K562 (cell line): Measurements from ENCODE around the gene GALNT13. TPM values are rescaled to one million over a fixed set of nuclear protein-coding genes. Genes with fewer than 3 reads are reported as not detected.
"Not testable (repeated sequence)": the region's sequence is repeated elsewhere in the genome, so short reads cannot be mapped to it uniquely, and the experiment has no call there.

Experiments used
- ATAC-seq: fragments of 200-7000 bp; cut with Tn5 transposase; 3 replicates; pipeline ENCODE4 v1.9.1; 2020; ENCODE audit warnings: moderate library complexity
- BruUV-seq: library from RNA; stranded (reverse); fragments of 400-500 nt; replicated peaks from 2 replicates; lab custom pipeline; 2021; lab: Mats Ljungman, UMichigan
- CTCF ChIA-PET: fragments of 300-600 bp; formaldehyde crosslinking; extraction: SDS; loops from one replicate; lab custom pipeline; 2021; ENCODE audit warnings: low intra/inter-chr PET ratio; lab: Yijun Ruan, JAX
- POLR2A ChIA-PET: fragments of 300-600, 350-650 bp; sonication (Branson Sonifier 250); formaldehyde crosslinking; extraction: SDS; loops from one replicate; lab custom pipeline; 2021; ENCODE audit warnings: antibody characterized with exemption, inconsistent platforms; lab: Yijun Ruan, JAX
- DNase-seq, 4 experiments: peaks; one replicate each; pipeline versions ENCODE4 v3.0.0 to v3.0.0-alpha.2; 2011 to 2018; ENCODE audit warnings: low spot score in 3 of 4, mixed read lengths in 3 of 4; ENCODE audit errors: extremely low read depth in 1 of 4
- FAIRE-seq: peaks from 2 replicates; lab custom pipeline; 2011; peaks lifted over from hg19 to GRCh38; lab: Jason Lieb, UNC
- H2AFZ ChIP-seq: 2 replicates; pipeline ENCODE4 v1.6.0; 2011; ENCODE audit warnings: low read depth, low read length, control low read depth, inconsistent platforms
- H3K27ac ChIP-seq: fragments of 200-600 bp; 3 replicates; pipeline ENCODE4 v1.8.0; 2011; ENCODE audit warnings: low read depth, mild to moderate bottlenecking, control low read depth, inconsistent platforms, low read length, moderate library complexity, mixed read lengths; ENCODE audit errors: extremely low read depth
- H3K27me3 ChIP-seq, 2 experiments: fragments of 300-600 bp in 1 of 2; 2 replicates in 1 of 2; 3 replicates in 1 of 2; pipeline versions ENCODE4 v1.6.0 to v1.8.0; 2011; ENCODE audit warnings: inconsistent platforms in 2 of 2, low read length in 2 of 2, mild to moderate bottlenecking in 1 of 2, mixed read lengths in 1 of 2, moderate library complexity in 1 of 2; ENCODE audit not compliant: control insufficient read depth in 2 of 2, insufficient read depth in 2 of 2
- H3K36me3 ChIP-seq: fragments of 300-600 bp; 3 replicates; pipeline ENCODE4 v1.8.0; 2011; ENCODE audit warnings: mild to moderate bottlenecking, low read length, inconsistent platforms; ENCODE audit not compliant: control insufficient read depth, insufficient read depth
- H3K4me1 ChIP-seq, 2 experiments: fragments of 200-600 bp in 1 of 2; replicated peaks in 1 of 2; 2 replicates in 1 of 2; 3 replicates in 1 of 2; pipeline versions ENCODE4 v1.5.1 to v1.8.0; 2011; ENCODE audit warnings: inconsistent platforms in 2 of 2, low read length in 2 of 2, mild to moderate bottlenecking in 1 of 2, mixed read lengths in 1 of 2, moderate library complexity in 1 of 2; ENCODE audit not compliant: control insufficient read depth in 2 of 2, insufficient read depth in 2 of 2
- H3K4me2 ChIP-seq: 2 replicates; pipeline ENCODE4 v1.6.1; 2011; ENCODE audit warnings: low read length, control low read depth, inconsistent platforms, mixed read lengths; ENCODE audit not compliant: insufficient read depth
- H3K4me3 ChIP-seq: fragments of 200-600 bp; sonication (generic), shearing (Covaris generic); 2 replicates; pipeline ENCODE4 v1.5.1; 2016; ENCODE audit warnings: control low read depth, inconsistent platforms
- H3K79me2 ChIP-seq: fragments of 200-600 bp; 3 replicates; pipeline ENCODE4 v1.8.0; 2011; ENCODE audit warnings: low read length, inconsistent platforms; ENCODE audit not compliant: control insufficient read depth, insufficient read depth
- H3K9ac ChIP-seq, 2 experiments: 2 replicates each; pipeline versions ENCODE4 v1.6.0 to v1.6.1; 2011; ENCODE audit warnings: low read depth in 2 of 2, low read length in 2 of 2, control low read depth in 1 of 2, inconsistent platforms in 1 of 2, mild to moderate bottlenecking in 1 of 2, mixed read lengths in 1 of 2; ENCODE audit not compliant: insufficient read depth in 1 of 2
- H3K9me1 ChIP-seq: one replicate; pipeline ENCODE4 v1.6.0; 2011; ENCODE audit warnings: inconsistent platforms, mild to moderate bottlenecking, low read length, moderate library complexity; ENCODE audit not compliant: control insufficient read depth, insufficient read depth
- H3K9me3 ChIP-seq: replicated peaks from 2 replicates; pipeline ENCODE4 v1.5.1; 2011; ENCODE audit warnings: low read depth, low read length, inconsistent platforms; ENCODE audit not compliant: control insufficient read depth, insufficient read depth
- H4K20me1 ChIP-seq: replicated peaks from 2 replicates; pipeline ENCODE4 v1.6.1; 2011; ENCODE audit warnings: low read length, inconsistent platforms, mixed read lengths; ENCODE audit not compliant: control insufficient read depth, insufficient read depth
- BCL6 ChIP-seq: fragments of 250-450 bp; sonication (Bioruptor Pico); IDR thresholded peaks from 2 replicates; pipeline ENCODE4 v1.4.0; 2020
- CBFA2T3 ChIP-seq: fragments of 450-650 bp; IDR thresholded peaks from 2 replicates; pipeline ENCODE4 v1.6.1; 2017
- CBX8 ChIP-seq: fragments of 200-600 bp; sonication (generic); IDR thresholded peaks from 2 replicates; pipeline ENCODE4 v1.6.1; 2012; ENCODE audit warnings: borderline replicate concordance, mixed run types, low read depth, mild to moderate bottlenecking, moderate library complexity, mixed read lengths, low read length, control low read depth, inconsistent platforms; ENCODE audit not compliant: poor library complexity, severe bottlenecking; ENCODE audit errors: extremely low read depth
- RREB1 ChIP-seq: fragments of 250-450 bp; sonication (Bioruptor Pico); IDR thresholded peaks from 2 replicates; pipeline ENCODE4 v1.4.0; 2020
- SREBF2 ChIP-seq: sonication (generic); formaldehyde crosslinking; IDR thresholded peaks from 2 replicates; pipeline ENCODE4 v1.4.0; 2020; ENCODE audit warnings: mild to moderate bottlenecking, missing genetic modification reagents
- XRCC4 ChIP-seq: IDR thresholded peaks from one replicate; pipeline ENCODE4 v1.6.1; 2011; ENCODE audit not compliant: insufficient read depth, insufficient read length; ENCODE audit errors: extremely low read depth
- WGBS: fragments of 100-300 bp; shearing (Covaris generic); methylation state at CpG from one replicate; pipeline ENCODE4 v1.1.6; 2016; ENCODE audit warnings: low coverage, mixed read lengths; ENCODE audit not compliant: insufficient coverage; ENCODE audit errors: missing lambda C conversion rate; 5-methylcytosine and 5-hydroxymethylcytosine counted together
- in situ Hi-C: fragments of 300-500 bp; cut with MboI; formaldehyde crosslinking; loops from 4 replicates; pipeline ENCODE4 v1.15.0; 2018; ENCODE audit warnings: inconsistent platforms, mixed read lengths
- intact Hi-C: fragments of 100-400 bp; cut with micrococcal nuclease; formaldehyde crosslinking; loops from 2 replicates; pipeline ENCODE4 v1.14.2; 2022
- polyA plus RNA-seq, 8 experiments: library from polyadenylated mRNA; depleted of rRNA in 4 of 8; stranded (reverse) in 5 of 8; unstranded in 3 of 8; fragments of >200 nt; fragmentation: Nextera tagmentation in 2 of 8; fragmentation: Illumina TruSeq in 1 of 8; extraction: Ambion mirVana in 2 of 8; extraction: Trizol in 1 of 8; gene quantifications; 2 replicates each; pipeline versions ENCODE4 v1.2.1 to v1.2.3, GENCODE V29; 2011 to 2014; ENCODE audit warnings: inconsistent platforms in 1 of 8, missing spikeins in 1 of 8
- total RNA-seq, 7 experiments: library from RNA; depleted of rRNA in 6 of 7; stranded (reverse); fragments of >200 nt in 6 of 7; fragmentation: Illumina TruSeq in 2 of 7; extraction: Trizol in 2 of 7; gene quantifications; 2 replicates each; pipeline versions ENCODE4 v1.2.1 to v1.2.3, GENCODE V29; 2011 to 2021; ENCODE audit warnings: low replicate concordance in 1 of 7

GALNT13 gene
- total and polyA plus RNA-seq, 9 of the 15 experiments (the other 6 are each of a cell fraction or from before 2014, with no cell fraction given): not detected

- TF ChIP-seq RREB1 (CRISPR knock-in tag): no peak
- no peak for TF ChIP-seq BCL6 (CRISPR knock-in tag)
- TF ChIP-seq SREBF2: no peak
- TF ChIP-seq CBX8: no peak
- no peak for TF ChIP-seq XRCC4
- TF ChIP-seq CBFA2T3: no peak
These were observed 598.7 kb downstream of the GALNT13 start (continued) for GRCh38 chr2:154470376-154470775.

GRCh38 chr2:154471492-154471891, 599.8 kb downstream of the GALNT13 start:
- H3K4me3 ChIP-seq, H3K9me3 ChIP-seq, FAIRE-seq, ATAC-seq, H3K9me1 ChIP-seq, H3K27ac ChIP-seq, POLR2A ChIA-PET, DNase-seq, H3K27me3 ChIP-seq, BruUV-seq, in situ Hi-C loops, H4K20me1 ChIP-seq, H3K9ac ChIP-seq, CTCF ChIA-PET, H3K79me2 ChIP-seq, H2AFZ ChIP-seq, H3K4me1 ChIP-seq, H3K4me2 ChIP-seq, intact Hi-C loops, H3K36me3 ChIP-seq: not testable (repeated sequence)
- 3% methylated on average over 4 of the region's 4 CpGs for WGBS
